H1 (cell line): ENCODE results near the gene RAB40C.
A peak's percentile ranks its signal among the peaks of the same experiment; 100 is the strongest.

Experiments used
- CHD2 ChIP-seq: IDR thresholded peaks from 2 replicates; pipeline ENCODE4 v1.6.1; 2012; ENCODE audit warnings: low read length, improper control_type of control experiment
- EZH2 ChIP-seq: fragments of 200-600 bp; sonication (generic); IDR thresholded peaks from 2 replicates; pipeline ENCODE4 v1.7.1; 2012; ENCODE audit warnings: low read depth, mild to moderate bottlenecking, moderate library complexity, low read length, inconsistent platforms; ENCODE audit not compliant: severe bottlenecking
- POLR2AphosphoS5 ChIP-seq: IDR thresholded peaks from 2 replicates; pipeline ENCODE4 v1.6.1; 2011; ENCODE audit warnings: low read depth, low read length

DNA sequence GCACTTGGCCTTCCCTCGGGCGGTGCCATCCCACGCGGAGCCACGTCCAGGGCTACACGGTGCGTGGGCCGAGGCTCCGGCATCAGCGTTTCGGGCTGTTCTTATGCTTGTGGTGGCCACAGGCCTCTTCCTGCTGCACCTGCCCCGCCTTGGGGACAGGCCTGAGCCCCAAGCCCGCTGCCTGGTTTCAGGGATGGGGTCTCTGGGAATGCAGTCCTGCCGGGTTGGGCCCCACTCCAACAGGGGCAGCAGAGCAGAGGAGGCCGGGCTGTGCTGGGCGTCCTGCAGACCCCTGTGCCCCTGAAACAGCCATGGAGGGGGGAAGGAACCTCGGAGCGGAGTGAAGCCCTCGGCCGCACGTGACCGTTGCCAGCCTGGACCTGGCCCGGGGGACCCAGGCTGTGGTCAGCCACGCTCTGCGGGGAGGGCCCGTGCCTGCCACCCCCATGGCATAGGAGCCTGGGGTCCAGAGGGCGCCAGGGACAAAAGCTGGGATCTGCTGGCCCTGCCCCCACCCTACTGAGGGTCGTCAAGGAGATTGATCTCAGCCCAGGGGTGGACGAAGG lies 40.5 kb downstream of the RAB40C start:
- TF ChIP-seq CHD2, result no peak
- no peak for TF ChIP-seq EZH2
- TF ChIP-seq POLR2AphosphoS5, result 0 out of 2 replicates have a peak, but pooled peaks have one; percentile 23
